BJ (cell line): ENCODE data around the gene SLC23A2. TPM values are rescaled to one million over a fixed set of nuclear protein-coding genes. Genes with fewer than 3 reads are reported as not detected.

ENCODE experiments used
- CTCF ChIA-PET: fragments of 350-600 bp; formaldehyde crosslinking; extraction: SDS; loops from one replicate; lab custom pipeline; 2021; ENCODE audit warnings: antibody characterized with exemption, inconsistent platforms; lab: Yijun Ruan, JAX
- POLR2A ChIA-PET: fragments of 300-600 bp; sonication (Branson Sonifier 250); formaldehyde crosslinking; extraction: SDS; loops from one replicate; lab custom pipeline; 2021; ENCODE audit warnings: antibody characterized with exemption; lab: Charles Lee
- DNase-seq: peaks from one replicate; pipeline ENCODE4 v3.0.0-alpha.2; 2011; ENCODE audit warnings: low read depth
- H3K27me3 ChIP-seq: 2 replicates; pipeline ENCODE4 v1.6.0; 2011; ENCODE audit warnings: low read length; ENCODE audit not compliant: control insufficient read depth, insufficient read depth
- H3K36me3 ChIP-seq: 2 replicates; pipeline ENCODE4 v1.5.1; 2011; ENCODE audit warnings: low read length; ENCODE audit not compliant: control insufficient read depth, insufficient read depth
- H3K4me3 ChIP-seq: 2 replicates; pipeline ENCODE4 v1.5.1; 2011; ENCODE audit warnings: low read depth, mild to moderate bottlenecking, control low read depth, low read length
- CTCF ChIP-seq: IDR thresholded peaks from 2 replicates; pipeline ENCODE4 v1.5.1; 2011; ENCODE audit warnings: low read depth, mild to moderate bottlenecking, control low read depth, inconsistent platforms, low read length, moderate library complexity; ENCODE audit not compliant: insufficient read depth
- polyA plus RNA-seq: library from polyadenylated mRNA; depleted of rRNA; stranded (reverse); fragments of >200 nt; gene quantifications from 2 replicates; pipeline ENCODE4 v1.2.3, GENCODE V29; 2011

Gene SLC23A2
- polyA plus RNA-seq, 1 experiment, result 11.2 TPM

DNA sequence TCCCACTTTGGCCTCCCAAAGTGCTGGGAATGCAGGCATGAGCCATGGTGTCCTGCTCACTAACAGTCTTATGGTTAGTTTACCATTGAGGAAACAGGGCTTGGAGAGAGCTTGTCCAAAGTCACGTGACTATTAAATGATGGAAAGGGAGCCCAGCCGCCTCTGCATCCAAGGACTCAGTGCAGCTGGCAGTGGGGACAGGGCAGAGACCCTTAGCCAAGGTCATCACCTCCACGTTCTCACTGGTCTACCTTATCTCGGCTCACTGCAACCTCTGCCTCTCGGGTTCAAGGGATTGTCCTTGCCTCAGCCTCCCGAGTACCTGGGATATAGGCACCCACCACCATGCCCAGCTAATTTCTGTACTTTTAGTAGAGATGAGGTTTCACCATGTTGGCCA, 109.3 kb downstream of the SLC23A2 start:
- Histone ChIP-seq H3K4me3 (no peak overlapping the region), H3K36me3 (no peaks in the 10 kb centered on the region), H3K27me3 (no peaks in the 10 kb centered on the region)
- TF ChIP-seq CTCF, result no peak
- ChIA-PET CTCF (interaction anchor here (0.6 to 1.1 kb wide), 2 partner anchors 13 to 35 kb away, joined by 3 read pairs; no protein-coding TSS in a partner anchor), POLR2A (no interaction called here)
- DNase-seq, result no peak

GRCh38 chr20:4891190-4891763, 110.0 kb downstream of the SLC23A2 start:
- Histone ChIP-seq H3K27me3 (no peaks in the 10 kb centered on the region), H3K36me3 (no peaks in the 10 kb centered on the region), H3K4me3 (no peak overlapping the region)
- TF ChIP-seq CTCF, result no peak
- ChIA-PET POLR2A (no interaction called here), CTCF (interaction anchor here (0.6 to 1.1 kb wide), 2 partner anchors 13 to 34 kb away, joined by 3 read pairs; no protein-coding TSS in a partner anchor)
- DNase-seq, result no peak

DNA sequence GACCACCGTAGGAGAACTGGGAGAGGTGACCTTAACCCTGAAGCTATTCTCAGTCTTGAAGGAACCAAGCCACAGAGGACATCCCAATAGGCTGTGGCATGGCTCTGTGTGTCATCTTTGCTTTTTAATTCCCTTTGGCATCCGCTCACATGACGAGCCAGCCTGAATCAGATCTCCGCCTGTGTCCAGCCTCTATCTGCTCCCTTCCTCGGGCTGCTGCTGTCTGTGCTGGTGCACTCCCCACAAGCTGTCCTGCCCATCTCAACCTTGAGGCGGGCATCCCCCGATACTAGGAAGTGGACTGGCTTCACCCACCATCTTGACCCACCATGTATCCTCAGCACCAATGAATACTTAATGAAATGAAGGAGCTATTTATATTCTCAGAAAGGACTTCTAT, 111.9 kb downstream of the SLC23A2 start:
- DNase-seq, result no peak
- Histone ChIP-seq H3K36me3 (no peaks in the 10 kb centered on the region), H3K27me3 (no peaks in the 10 kb centered on the region), H3K4me3 (no peak overlapping the region)
- ChIA-PET CTCF (interaction anchor here (0.5 to 0.9 kb wide), 2 partner anchors 61 to 1397 kb away, joined by 3 read pairs; no protein-coding TSS in a partner anchor), POLR2A (no interaction called here)
- no peak for TF ChIP-seq CTCF

DNA sequence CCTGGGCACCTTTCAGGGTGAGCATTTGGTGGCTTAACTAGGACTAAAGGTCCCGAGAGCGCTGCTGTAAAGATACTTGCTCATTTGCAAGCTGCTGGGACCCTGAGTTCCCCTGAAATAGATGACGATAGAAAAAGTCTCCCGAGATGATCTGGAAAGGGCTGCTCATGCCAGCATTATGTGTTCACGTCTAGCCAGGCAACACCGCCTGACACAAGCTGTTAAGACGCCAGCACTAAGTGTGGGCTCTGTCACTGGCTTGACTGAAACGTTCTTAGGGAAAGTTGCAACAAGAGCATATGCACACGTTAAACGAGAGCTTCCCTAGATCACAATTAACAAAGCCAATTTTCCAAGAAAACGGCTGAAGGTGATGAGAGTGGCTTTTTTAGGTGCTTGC, 113.7 kb downstream of the SLC23A2 start:
- POLR2A ChIA-PET, result no interaction called here
- Histone ChIP-seq H3K27me3 (no peaks in the 10 kb centered on the region), H3K4me3 (no peak overlapping the region), H3K36me3 (no peaks in the 10 kb centered on the region)
- no peak for DNase-seq
- CTCF ChIA-PET, result interaction anchor here (1.2 kb wide), 1 partner anchor 213 kb away, joined by 4 read pairs; no protein-coding TSS in a partner anchor
- TF ChIP-seq CTCF, result no peak

DNA sequence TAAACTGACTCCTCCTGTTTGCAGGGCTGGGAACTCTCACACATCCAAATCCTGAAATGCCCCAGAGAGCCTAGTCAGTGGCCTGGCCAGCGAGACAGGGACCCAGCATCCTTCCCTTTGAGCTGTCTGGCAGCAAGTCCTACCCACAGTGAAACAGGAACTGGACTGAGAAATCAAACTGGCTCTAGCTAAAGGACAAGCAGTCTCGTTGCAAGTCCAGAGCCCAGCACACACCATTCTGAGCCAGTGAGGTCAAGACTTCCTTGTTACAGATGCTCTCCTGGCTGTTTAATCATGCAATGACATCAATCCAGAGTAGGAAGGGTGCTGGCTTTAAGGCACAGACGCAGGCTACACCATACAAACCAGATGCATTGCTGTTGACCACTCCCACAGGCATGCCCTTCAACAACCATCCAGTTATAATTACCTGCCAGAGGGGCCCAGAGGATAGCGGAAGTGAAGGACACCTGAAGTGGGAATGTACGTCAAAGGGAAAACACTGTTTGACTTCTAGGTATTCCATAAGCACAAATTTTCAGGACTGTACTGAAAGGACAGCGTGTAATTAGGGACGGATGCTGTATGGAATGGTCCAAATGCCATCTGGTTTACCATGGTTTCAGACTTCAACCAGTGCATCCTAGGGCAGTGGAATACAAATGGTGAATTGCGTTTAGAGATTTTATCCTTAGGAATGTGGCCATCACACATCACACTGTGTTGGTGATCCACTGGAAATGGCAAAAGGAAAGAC, 114.4 kb downstream of the SLC23A2 start:
- no peak for TF ChIP-seq CTCF
- ChIA-PET POLR2A (no interaction called here), CTCF (interaction anchor here (1.2 kb wide), 1 partner anchor 214 kb away, joined by 4 read pairs; no protein-coding TSS in a partner anchor)
- Histone ChIP-seq H3K27me3 (no peaks in the 10 kb centered on the region), H3K4me3 (no peak overlapping the region), H3K36me3 (no peaks in the 10 kb centered on the region)
- no peak for DNase-seq
